Measurements from ENCODE around the gene NPY. TPM values are rescaled to one million over a fixed set of nuclear protein-coding genes. Genes with fewer than 3 reads are reported as not detected.

NPY gene
- total and polyA plus RNA-seq, 9 of the 15 experiments (the other 6 are each of a cell fraction or from before 2014, with no cell fraction given) = not detected

DNA sequence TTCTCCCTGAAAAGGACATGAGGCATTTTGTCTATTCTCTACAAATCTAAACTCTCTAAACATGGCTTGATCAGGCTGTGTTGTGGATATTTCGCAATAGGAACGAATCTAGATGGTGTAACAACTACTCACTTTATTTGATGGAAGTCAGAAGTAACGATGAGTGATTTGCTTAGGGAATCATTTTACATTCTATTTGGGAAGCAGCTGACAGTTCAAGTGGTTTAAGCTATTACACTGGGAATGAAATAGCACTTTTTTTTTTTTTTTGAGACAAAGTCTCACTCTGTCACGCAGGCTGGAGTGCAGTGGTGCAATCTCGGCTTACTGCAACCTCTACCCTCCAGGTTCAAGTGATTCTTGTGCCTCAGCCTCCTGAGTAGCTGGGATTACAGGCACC is 44.1 kb downstream of the NPY start:
- H3K9me1 ChIP-seq (ENCODE audit: control insufficient read depth, insufficient read depth, low read length) = no peaks in the 10 kb centered on the region
- H3K9ac ChIP-seq (ENCODE audit: insufficient read depth in 1 of 2, low read depth in 2 of 2, low read length in 2 of 2) = no peak overlapping the region
- H4K20me1 ChIP-seq (replicated peaks; ENCODE audit: control insufficient read depth, insufficient read depth, low read length) = no peaks in the 10 kb centered on the region
- ChIA-PET POLR2A (no interaction called here), CTCF (ENCODE audit: low intra/inter-chr PET ratio) (no interaction called here)
- in situ Hi-C loops (cut with MboI) = no loop called here
- H3K36me3 ChIP-seq (ENCODE audit: control insufficient read depth, insufficient read depth, low read length) = no peaks in the 10 kb centered on the region
- no peak for FAIRE-seq
- H2AFZ ChIP-seq (ENCODE audit: low read depth, low read length) = no peak overlapping the region
- intact Hi-C loops (cut with micrococcal nuclease) = no loop called here
- H3K27me3 ChIP-seq (ENCODE audit: control insufficient read depth in 2 of 2, insufficient read depth in 2 of 2, low read length in 2 of 2) = no peaks in the 10 kb centered on the region; a peak in 1 of 5 replicates
- no peaks in the 10 kb centered on the region for H3K4me1 ChIP-seq (replicated peaks in 1 of 2; ENCODE audit: control insufficient read depth in 2 of 2, insufficient read depth in 2 of 2, low read length in 2 of 2)
- 2% methylated on average over 5 of the region's 5 CpGs for WGBS (ENCODE audit: insufficient coverage, low coverage, missing lambda C conversion rate)
- no peaks in the 10 kb centered on the region for H3K79me2 ChIP-seq (ENCODE audit: control insufficient read depth, insufficient read depth, low read length)
- no peak for TF ChIP-seq POLR2G (IDR thresholded peaks at IDR 0.05; ENCODE audit: low read depth, low read length)
- no peak for TF ChIP-seq CEBPG (CRISPR knock-in tag; IDR thresholded peaks at IDR 0.05)
- peak; percentile 59 to 88 for TF ChIP-seq CEBPG (tag; conservative IDR thresholded peaks at IDR 0.05 in 1 of 2, IDR thresholded peaks at IDR 0.05 in 1 of 2)
- peak; percentile 83 for TF ChIP-seq CEBPB (tag; IDR thresholded peaks at IDR 0.05)
- no peak for TF ChIP-seq MBD2 (IDR thresholded peaks at IDR 0.05; ENCODE audit: borderline replicate concordance, low read depth)
- TF ChIP-seq, protein P1, sequence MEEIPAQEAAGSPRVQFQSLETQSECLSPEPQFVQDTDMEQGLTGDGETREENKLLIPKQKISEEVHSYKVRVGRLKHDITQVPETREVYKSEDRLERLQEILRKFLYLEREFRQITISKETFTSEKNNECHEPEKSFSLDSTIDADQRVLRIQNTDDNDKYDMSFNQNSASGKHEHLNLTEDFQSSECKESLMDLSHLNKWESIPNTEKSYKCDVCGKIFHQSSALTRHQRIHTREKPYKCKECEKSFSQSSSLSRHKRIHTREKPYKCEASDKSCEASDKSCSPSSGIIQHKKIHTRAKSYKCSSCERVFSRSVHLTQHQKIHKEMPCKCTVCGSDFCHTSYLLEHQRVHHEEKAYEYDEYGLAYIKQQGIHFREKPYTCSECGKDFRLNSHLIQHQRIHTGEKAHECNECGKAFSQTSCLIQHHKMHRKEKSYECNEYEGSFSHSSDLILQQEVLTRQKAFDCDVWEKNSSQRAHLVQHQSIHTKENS (CRISPR knock-in tag; IDR thresholded peaks at IDR 0.05) = no peak
- TF ChIP-seq CREB3L1 (IDR thresholded peaks at IDR 0.05; ENCODE audit: borderline replicate concordance, low read depth) = no peak
- no peak for DNase-seq (ENCODE audit: extremely low read depth in 1 of 4, low spot score in 3 of 4)
- BruUV-seq (replicated peaks) = no TSS peak
- no peak overlapping the region for H3K4me2 ChIP-seq (ENCODE audit: insufficient read depth, low read length)
- no peak overlapping the region for H3K4me3 ChIP-seq
- no peaks in the 10 kb centered on the region for H3K9me3 ChIP-seq (replicated peaks; ENCODE audit: control insufficient read depth, insufficient read depth, low read depth, low read length)
- ATAC-seq = no peak
- no peak overlapping the region for H3K27ac ChIP-seq (ENCODE audit: extremely low read depth, low read depth, low read length)

Measured in K562 (cell line).